Measurements from ENCODE around the gene CPS1.

CPS1 gene

GRCh38 chr2:210556329-210556980 lies at the start of gene CPS1:
CPS1 (plus strand) TSS chr2:210556599; CDS start chr2:210556734, 135 bp downstream.
- no peak for DNase-seq (ENCODE audit: low read depth in 2 of 2)

GRCh38 chr2:210515911-210516310 lies 40.5 kb upstream of the CPS1 start:
- DNase-seq (ENCODE audit: low read depth in 2 of 2), result no peak

- no peak for DNase-seq (ENCODE audit: low read depth in 2 of 2)
Measured at GRCh38 chr2:210517264-210517663, 39.1 kb upstream of the CPS1 start.

- DNase-seq (ENCODE audit: low read depth in 2 of 2), result no peak
Measured at GRCh38 chr2:210519594-210519993, 36.8 kb upstream of the CPS1 start.

- DNase-seq (ENCODE audit: low read depth in 2 of 2), result no peak
Measured at GRCh38 chr2:210522399-210522798, 34.0 kb upstream of the CPS1 start.

GRCh38 chr2:210523650-210524289 lies 32.6 kb upstream of the CPS1 start:
- no peak for DNase-seq (ENCODE audit: low read depth in 2 of 2)

- DNase-seq (ENCODE audit: low read depth in 2 of 2), result no peak
Measured at GRCh38 chr2:210524533-210524932, 31.9 kb upstream of the CPS1 start.

GRCh38 chr2:210527286-210527685 lies 29.1 kb upstream of the CPS1 start:
- no peak for DNase-seq (ENCODE audit: low read depth in 2 of 2)

- no peak for DNase-seq (ENCODE audit: low read depth in 2 of 2)
Measured at GRCh38 chr2:210528716-210529115, 27.7 kb upstream of the CPS1 start.

GRCh38 chr2:210531050-210531449 lies 25.3 kb upstream of the CPS1 start:
- no peak for DNase-seq (ENCODE audit: low read depth in 2 of 2)

- DNase-seq (ENCODE audit: low read depth in 2 of 2), result no peak
Measured at GRCh38 chr2:210531482-210531881, 24.9 kb upstream of the CPS1 start.

- DNase-seq (ENCODE audit: low read depth in 2 of 2), result no peak
Measured at GRCh38 chr2:210533389-210533788, 23.0 kb upstream of the CPS1 start.

- no peak for DNase-seq (ENCODE audit: low read depth in 2 of 2)
Measured at GRCh38 chr2:210534879-210535278, 21.5 kb upstream of the CPS1 start.

GRCh38 chr2:210536973-210537650 lies 19.3 kb upstream of the CPS1 start:
- no peak for DNase-seq (ENCODE audit: low read depth in 2 of 2)

- DNase-seq (ENCODE audit: low read depth in 2 of 2), result no peak
Measured at GRCh38 chr2:210539035-210539434, 17.4 kb upstream of the CPS1 start.

GRCh38 chr2:210539578-210540416 lies 16.6 kb upstream of the CPS1 start:
- no peak for DNase-seq (ENCODE audit: low read depth in 2 of 2)

- DNase-seq (ENCODE audit: low read depth in 2 of 2), result no peak
Measured at GRCh38 chr2:210540471-210540870, 15.9 kb upstream of the CPS1 start.

GRCh38 chr2:210540900-210541289 lies 15.5 kb upstream of the CPS1 start:
- DNase-seq (ENCODE audit: low read depth in 2 of 2), result no peak

GRCh38 chr2:210541290-210541902 lies 15.0 kb upstream of the CPS1 start:
- DNase-seq (ENCODE audit: low read depth in 2 of 2), result no peak

- no peak for DNase-seq (ENCODE audit: low read depth in 2 of 2)
Measured at GRCh38 chr2:210544007-210544590, 12.3 kb upstream of the CPS1 start.

GRCh38 chr2:210544831-210545230 lies 11.6 kb upstream of the CPS1 start:
- DNase-seq (ENCODE audit: low read depth in 2 of 2), result no peak
